Lower leg skin (tissue), 4 donors: ENCODE measurements around the gene GORASP1. TPM values are rescaled to one million over a fixed set of nuclear protein-coding genes. Genes with fewer than 3 reads are reported as not detected.

Source experiments
- DNase-seq, 2 donors: peaks; one replicate each; pipeline ENCODE4 v3.0.0-alpha.2; 2019; ENCODE audit warnings: low spot score in 2 of 2
- H3K4me3 ChIP-seq: fragments of 200-600 bp; sonication (generic); 2 replicates; pipeline ENCODE4 v1.5.1; 2017; ENCODE audit warnings: mild to moderate bottlenecking, low read depth; ENCODE audit not compliant: poor library complexity, severe bottlenecking
- POLR2A ChIP-seq, 2 donors: fragments of 450-650 bp; IDR thresholded peaks; one replicate each; pipeline ENCODE4 v1.6.1; 2016 to 2017; ENCODE audit warnings: antibody characterized with exemption in 2 of 2, mild to moderate bottlenecking in 1 of 2, moderate library complexity in 1 of 2
- WGBS, 2 donors: methylation state at CpG; one replicate each; pipeline ENCODE4 v1.1.5; 2018; 5-methylcytosine and 5-hydroxymethylcytosine counted together
- intact Hi-C: fragments of 100-400 bp; cut with DNase I; formaldehyde crosslinking; loops from one replicate; pipeline ENCODE4 v1.15.0; 2023; ENCODE audit warnings: low total_unique reads
- total RNA-seq, 4 donors: library from RNA; depleted of rRNA; stranded (reverse); fragments of >200 nt; gene quantifications; one replicate each; pipeline ENCODE4 v1.1.0, GENCODE V29; 2016
- TF ChIP-seq, protein P1 (sequence below), 3 donors: fragments of 450-650 bp; IDR thresholded peaks; one replicate each; pipeline ENCODE4 v1.5.1; 2016; ENCODE audit warnings: antibody characterized with exemption in 3 of 3, mild to moderate bottlenecking in 3 of 3, moderate library complexity in 2 of 3

The GORASP1 gene
- total RNA-seq, 4 donors from 2014 or later, result 40.1 to 87.4 (median 56.4) TPM

GRCh38 chr3:39138804-39139415 is 31.5 kb upstream of the GORASP1 start:
- intact Hi-C loops, result no loop called here
- DNase-seq, result no peak
- WGBS, 2 donors, result 71 to 74% methylated on average over 7 of the region's 7 CpGs
- no peak overlapping the region for H3K4me3 ChIP-seq
- TF ChIP-seq, protein P1, sequence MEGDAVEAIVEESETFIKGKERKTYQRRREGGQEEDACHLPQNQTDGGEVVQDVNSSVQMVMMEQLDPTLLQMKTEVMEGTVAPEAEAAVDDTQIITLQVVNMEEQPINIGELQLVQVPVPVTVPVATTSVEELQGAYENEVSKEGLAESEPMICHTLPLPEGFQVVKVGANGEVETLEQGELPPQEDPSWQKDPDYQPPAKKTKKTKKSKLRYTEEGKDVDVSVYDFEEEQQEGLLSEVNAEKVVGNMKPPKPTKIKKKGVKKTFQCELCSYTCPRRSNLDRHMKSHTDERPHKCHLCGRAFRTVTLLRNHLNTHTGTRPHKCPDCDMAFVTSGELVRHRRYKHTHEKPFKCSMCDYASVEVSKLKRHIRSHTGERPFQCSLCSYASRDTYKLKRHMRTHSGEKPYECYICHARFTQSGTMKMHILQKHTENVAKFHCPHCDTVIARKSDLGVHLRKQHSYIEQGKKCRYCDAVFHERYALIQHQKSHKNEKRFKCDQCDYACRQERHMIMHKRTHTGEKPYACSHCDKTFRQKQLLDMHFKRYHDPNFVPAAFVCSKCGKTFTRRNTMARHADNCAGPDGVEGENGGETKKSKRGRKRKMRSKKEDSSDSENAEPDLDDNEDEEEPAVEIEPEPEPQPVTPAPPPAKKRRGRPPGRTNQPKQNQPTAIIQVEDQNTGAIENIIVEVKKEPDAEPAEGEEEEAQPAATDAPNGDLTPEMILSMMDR (IDR thresholded peaks at IDR 0.05), result no peak
- no peak for TF ChIP-seq POLR2A (IDR thresholded peaks at IDR 0.05)

GRCh38 chr3:39137991-39138803 is 30.8 kb upstream of the GORASP1 start:
- WGBS, 2 donors, result 87 to 95% methylated on average over 10 of the region's 10 CpGs

GRCh38 chr3:39137435-39137936 is 30.1 kb upstream of the GORASP1 start:
- intact Hi-C loops, result no loop called here
- WGBS, 2 donors, result 90 to 95% methylated on average over 15 to 18 of the region's 18 CpGs
- no peak for TF ChIP-seq POLR2A (IDR thresholded peaks at IDR 0.05)
- TF ChIP-seq, protein P1 (IDR thresholded peaks at IDR 0.05), result no peak
- DNase-seq, result no peak
- H3K4me3 ChIP-seq, result no peak overlapping the region

More at GRCh38 chr3:39137991-39138803, 30.8 kb upstream of the GORASP1 start:
- TF ChIP-seq POLR2A (IDR thresholded peaks at IDR 0.05), result no peak
- TF ChIP-seq, protein P1 (IDR thresholded peaks at IDR 0.05), result no peak
- DNase-seq, result no peak
- intact Hi-C loops, result no loop called here
- no peak overlapping the region for H3K4me3 ChIP-seq

DNA sequence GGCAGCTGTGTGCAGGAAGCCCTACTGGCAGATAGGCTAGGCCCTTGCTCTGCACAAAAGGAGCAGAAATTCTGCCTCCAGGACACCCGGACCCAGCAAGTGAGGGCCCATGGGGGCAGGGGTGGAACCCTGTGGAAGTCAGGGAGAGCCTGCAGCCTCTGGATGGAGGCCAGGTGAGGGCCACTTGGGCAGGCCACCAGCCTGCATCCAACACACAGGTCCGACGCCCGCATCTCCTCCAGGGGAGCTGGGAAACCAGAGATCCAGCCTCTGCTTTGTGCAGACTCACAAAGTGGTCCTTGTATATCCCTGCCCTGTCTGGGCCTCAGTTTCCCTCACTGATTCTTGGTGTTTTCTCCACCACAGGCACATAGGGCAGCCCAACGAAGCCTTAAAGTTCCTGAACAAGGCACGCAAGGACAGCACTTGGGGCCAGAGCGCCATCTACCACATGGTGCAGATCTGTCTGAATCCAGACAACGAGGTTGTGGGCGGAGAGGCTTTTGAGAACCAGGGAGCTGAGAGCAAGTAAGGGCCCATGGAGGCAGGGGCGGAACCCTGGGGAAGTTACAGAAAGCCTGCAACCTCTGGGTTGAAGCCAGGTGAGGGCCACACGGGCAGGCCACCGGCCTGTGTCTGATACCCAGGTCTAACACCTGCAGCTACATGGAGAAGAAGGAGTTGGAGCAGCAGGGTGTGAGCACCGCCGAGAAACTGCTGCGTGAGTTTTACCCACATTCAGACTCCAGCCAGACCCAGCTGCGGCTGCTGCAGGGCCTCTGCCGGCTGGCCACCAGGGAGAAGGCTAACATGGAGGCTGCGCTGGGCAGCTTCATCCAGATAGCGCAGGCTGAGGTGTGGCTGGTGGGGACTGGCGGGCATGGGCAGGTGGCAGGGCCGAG is 29.4 kb upstream of the GORASP1 start:
- WGBS, 2 donors, result 89 to 96% methylated on average over 18 to 21 of the region's 21 CpGs
- DNase-seq, result peak in 1 of 2 donors; percentile 78
- intact Hi-C loops, result no loop called here
- TF ChIP-seq, protein P1 (IDR thresholded peaks at IDR 0.05), result no peak
- TF ChIP-seq POLR2A (IDR thresholded peaks at IDR 0.05), result no peak
- no peak overlapping the region for H3K4me3 ChIP-seq

- no peak for TF ChIP-seq POLR2A (IDR thresholded peaks at IDR 0.05)
- TF ChIP-seq, protein P1 (IDR thresholded peaks at IDR 0.05), result no peak
- no peak for DNase-seq
- H3K4me3 ChIP-seq, result no peak overlapping the region
- intact Hi-C loops, result no loop called here
- WGBS, 2 donors, result 83 to 88% methylated on average over 8 of the region's 8 CpGs
Observed at GRCh38 chr3:39135170-39135805, 27.9 kb upstream of the GORASP1 start.
